MCF 10A (cell line): Measurements from ENCODE around the gene GHRH. TPM values are rescaled to one million over a fixed set of nuclear protein-coding genes. Genes with fewer than 3 reads are reported as not detected.

Experiments
- BruUV-seq: library from RNA; stranded (reverse); fragments of 400-500 nt; replicated peaks from 2 replicates; lab custom pipeline; 2021; lab: Mats Ljungman, UMichigan
- CTCF ChIA-PET: fragments of 300-600 bp; sonication (Branson Sonifier 250); formaldehyde crosslinking; extraction: SDS; loops from one replicate; lab custom pipeline; 2021; ENCODE audit warnings: antibody characterized with exemption, inconsistent platforms; lab: Yijun Ruan, JAX
- POLR2A ChIA-PET: fragments of 300-600, 350-650 bp; sonication (Branson Sonifier 250); formaldehyde crosslinking; extraction: SDS; loops from one replicate; lab custom pipeline; 2020; ENCODE audit warnings: antibody characterized with exemption, inconsistent platforms; lab: Yijun Ruan, JAX
- DNase-seq: peaks from one replicate; pipeline ENCODE4 v3.0.0-alpha.2; 2018; ENCODE audit not compliant: unreplicated experiment
- H3K27ac Mint-ChIP-seq: one replicate; pipeline ENCODE4 v1.8.0; 2022; ENCODE audit warnings: mild to moderate bottlenecking, low read depth, mixed read lengths; ENCODE audit not compliant: unreplicated experiment
- H3K27me3 Mint-ChIP-seq: one replicate; pipeline ENCODE4 v1.8.0; 2022; ENCODE audit warnings: mixed read lengths; ENCODE audit not compliant: insufficient read depth, unreplicated experiment
- H3K36me3 Mint-ChIP-seq: one replicate; pipeline ENCODE4 v1.8.0; 2022; ENCODE audit warnings: mild to moderate bottlenecking, moderate library complexity, mixed read lengths; ENCODE audit not compliant: insufficient read depth, unreplicated experiment
- H3K4me1 Mint-ChIP-seq: one replicate; pipeline ENCODE4 v1.8.0; 2022; ENCODE audit warnings: mixed read lengths; ENCODE audit not compliant: insufficient read depth, unreplicated experiment
- H3K4me3 Mint-ChIP-seq: one replicate; pipeline ENCODE4 v1.8.0; 2022; ENCODE audit warnings: mild to moderate bottlenecking, moderate library complexity, mixed read lengths; ENCODE audit not compliant: unreplicated experiment
- H3K9me3 Mint-ChIP-seq: one replicate; pipeline ENCODE4 v1.8.0; 2022; ENCODE audit warnings: mixed read lengths; ENCODE audit not compliant: unreplicated experiment
- CTCF ChIP-seq: fragments of 200-600 bp; IDR thresholded peaks from one replicate; pipeline ENCODE4 v1.8.0; 2022; ENCODE audit warnings: antibody characterized with exemption, mild to moderate bottlenecking; ENCODE audit not compliant: unreplicated experiment
- intact Hi-C: fragments of 100-400 bp; cut with micrococcal nuclease; formaldehyde crosslinking; loops from 2 replicates; pipeline ENCODE4 v1.14.1; 2022
- total RNA-seq: library from RNA; stranded (reverse); gene quantifications from 2 replicates; pipeline ENCODE4 v1.2.3, GENCODE V29; 2022

GHRH gene
- total RNA-seq, 1 experiment from 2014 or later: not detected

- Mint-ChIP-seq H3K27ac (peak overlapping the region; percentile 34), H3K4me3 (no peak overlapping the region), H3K4me1 (peaks cover 13% of the 10 kb centered on the region), H3K27me3 (no peaks in the 10 kb centered on the region), H3K36me3 (no peaks in the 10 kb centered on the region), H3K9me3 (no peaks in the 10 kb centered on the region)
- intact Hi-C loops: loop anchor here (1.0 kb wide), 1 partner anchor 258 kb away; no protein-coding TSS in a partner anchor
- BruUV-seq: no TSS peak
- DNase-seq: peak; percentile 78
- peak; percentile 14 for TF ChIP-seq CTCF
- POLR2A ChIA-PET: interaction anchor here (0.6 to 4.0 kb wide), 15 partner anchors 11 to 1572 kb away, joined by 3 to 43 read pairs (median 4); partner anchors contain the start of genes BLCAP and MANBAL
- CTCF ChIA-PET: interaction anchor here (0.6 to 4.1 kb wide), 34 partner anchors 7 to 1154 kb away, joined by 3 to 70 read pairs (median 4); partner anchors contain the start of genes MANBAL and TTI1
Measured at GRCh38 chr20:37276494-37277252, 15.1 kb upstream of the GHRH start.

- CTCF ChIA-PET: interaction anchor here (3.7 to 4.1 kb wide), 2 partner anchors 110 to 258 kb away, joined by 35 to 70 read pairs; no protein-coding TSS in a partner anchor
- no peak overlapping the region for H3K4me3 Mint-ChIP-seq
Measured at GRCh38 chr20:37274851-37275524, 13.4 kb upstream of the GHRH start.

GRCh38 chr20:37273988-37274387, 12.4 kb upstream of the GHRH start:
- Mint-ChIP-seq H3K4me1 (peaks cover 19% of the 10 kb centered on the region), H3K27ac (no peak overlapping the region), H3K9me3 (no peaks in the 10 kb centered on the region), H3K36me3 (no peaks in the 10 kb centered on the region), H3K4me3 (no peak overlapping the region), H3K27me3 (no peaks in the 10 kb centered on the region)
- BruUV-seq: no TSS peak
- POLR2A ChIA-PET: no interaction called here
- intact Hi-C loops: no loop called here
- CTCF ChIA-PET: interaction anchor here (4.1 kb wide), 1 partner anchor 259 kb away, joined by 70 read pairs; no protein-coding TSS in a partner anchor
- no peak for TF ChIP-seq CTCF
- DNase-seq: no peak

More at GRCh38 chr20:37274851-37275524, 13.4 kb upstream of the GHRH start:
- Mint-ChIP-seq H3K27ac (no peak overlapping the region), H3K9me3 (no peaks in the 10 kb centered on the region), H3K36me3 (no peaks in the 10 kb centered on the region), H3K27me3 (no peaks in the 10 kb centered on the region), H3K4me1 (peaks cover 17% of the 10 kb centered on the region)
- intact Hi-C loops: no loop called here
- POLR2A ChIA-PET: interaction anchor here (3.3 to 4.0 kb wide), 2 partner anchors 13 to 252 kb away, joined by 26 to 43 read pairs; partner anchors contain the start of genes BLCAP and MANBAL
- TF ChIP-seq CTCF: no peak
- no TSS peak for BruUV-seq
- DNase-seq: no peak

- ChIA-PET POLR2A (interaction anchor here (1.1 to 1.9 kb wide), 3 partner anchors 11 to 262 kb away, joined by 3 to 7 read pairs (median 3); partner anchors contain the start of gene BLCAP), CTCF (interaction anchor here (0.5 to 10.0 kb wide), 13 partner anchors 12 to 283 kb away, joined by 3 to 175 read pairs (median 4); partner anchors contain the start of gene MANBAL)
- H3K27me3 Mint-ChIP-seq: no peaks in the 10 kb centered on the region
- BruUV-seq: no TSS peak
- no peak overlapping the region for H3K4me3 Mint-ChIP-seq
- no peak for DNase-seq
- no peaks in the 10 kb centered on the region for H3K9me3 Mint-ChIP-seq
- TF ChIP-seq CTCF: no peak
- intact Hi-C loops: no loop called here
- H3K4me1 Mint-ChIP-seq: peaks cover 15% of the 10 kb centered on the region
- no peaks in the 10 kb centered on the region for H3K36me3 Mint-ChIP-seq
- no peak overlapping the region for H3K27ac Mint-ChIP-seq
Measured at GRCh38 chr20:37271421-37271768, 9.8 kb upstream of the GHRH start.
